A549 treated with RU486 at 1 μM for 4 hours (cell line): ENCODE results near the gene TRIM2. TPM values are rescaled to one million over a fixed set of nuclear protein-coding genes. Genes with fewer than 3 reads are reported as not detected.

ENCODE experiments used
- total RNA-seq: library from RNA; stranded (reverse); fragments of 200-300 nt; extraction: Qiagen RNA extraction; gene quantifications from 5 replicates; pipeline ENCODE4 v1.2.3, GENCODE V29; 2022; ENCODE audit warnings: low read depth

TRIM2 gene
- 0.54 to 0.75 TPM (median 0.67 TPM) in 5 replicates for total RNA-seq

DNA sequence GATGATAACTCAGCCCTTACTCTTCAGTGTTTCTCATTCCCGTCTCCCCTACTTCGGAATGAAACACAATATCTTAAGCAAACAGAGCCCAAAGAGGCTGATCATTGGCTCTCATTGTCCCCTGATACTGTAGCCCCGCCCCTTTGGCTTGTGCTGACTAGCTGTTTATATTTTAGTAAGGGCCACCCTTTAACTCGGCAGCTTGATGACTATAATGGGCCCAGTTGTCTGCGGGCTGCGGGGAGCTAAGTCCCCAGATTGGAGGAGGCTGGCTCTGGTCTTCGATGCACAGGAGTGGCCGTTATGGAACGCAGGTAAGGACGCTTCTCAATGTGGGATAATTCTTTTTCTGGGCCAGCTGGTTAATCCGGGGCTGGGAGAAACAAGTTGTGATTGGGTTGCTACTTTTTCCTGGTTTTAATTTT is at the start of gene TRIM2:
TSS of gene TRIM2 (plus strand) at position 197 of the 425 bp plus-strand sequence. CDS start at position 285, 88 bp downstream.

GRCh38 chr4:153344131-153345011 is 140.1 kb downstream of the TRIM2 start, which contains the start of gene MND1:
Gene MND1 (plus strand): TSS chr4:153344688. CDS start chr4:153344738, 50 bp downstream.

Other genes starting within 250 kb of the TRIM2 start
- 10.6 to 19.7 TPM (median 13.5 TPM) in 5 replicates for gene MND1, start 140.2 kb downstream of the TRIM2 start, total RNA-seq